SH-SY5Y (cell line): ENCODE measurements around the gene AMHR2.

Source experiments
- GATA2 ChIP-seq: IDR thresholded peaks from 2 replicates; pipeline ENCODE4 v1.6.1; 2011; ENCODE audit warnings: mild to moderate bottlenecking, low read depth, low read length
- GATA3 ChIP-seq: IDR thresholded peaks from 2 replicates; pipeline ENCODE4 v1.6.1; 2011; ENCODE audit warnings: low read depth, mild to moderate bottlenecking, low read length, moderate library complexity

DNA sequence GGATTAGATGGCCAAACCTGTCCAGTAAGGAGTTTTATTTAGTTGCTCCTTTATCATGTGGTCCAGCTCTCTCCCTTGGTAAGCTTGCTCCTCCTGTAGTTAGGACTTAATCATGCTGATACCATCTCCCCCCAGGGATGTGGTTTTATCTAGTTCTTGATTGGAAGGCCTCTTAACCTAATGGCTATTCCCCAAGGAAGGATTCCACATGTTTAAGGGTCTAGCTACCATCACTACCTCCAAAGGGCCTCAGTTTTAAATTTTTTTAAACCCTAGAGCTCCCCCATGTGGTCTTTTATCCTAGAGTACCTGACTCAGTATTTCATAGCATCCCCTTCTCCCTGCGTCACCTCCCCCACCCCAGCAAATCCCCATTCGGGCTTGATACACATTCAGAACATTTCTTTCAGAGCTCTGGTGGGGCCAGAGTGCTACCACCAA, 53.1 kb downstream of the AMHR2 start:
- TF ChIP-seq GATA2 (no peak), GATA3 (no peak)
